NCI-H460 (cell line): ENCODE measurements around the gene KIAA0232. TPM values are rescaled to one million over a fixed set of nuclear protein-coding genes. Genes with fewer than 3 reads are reported as not detected.

ENCODE experiments used
- DNase-seq: peaks from one replicate; pipeline ENCODE4 v3.0.0-alpha.2; 2016; ENCODE audit warnings: low read depth; ENCODE audit errors: extremely low read depth
- total RNA-seq: library from RNA; depleted of rRNA; stranded (reverse); fragments of >200 nt; shearing (Covaris generic); gene quantifications from 2 replicates; pipeline ENCODE4 v1.2.3, GENCODE V29; 2014; rRNA removed

Gene KIAA0232
- total RNA-seq, 1 experiment from 2014 or later = 12.0 TPM

- no peak for DNase-seq
Observed at GRCh38 chr4:6932475-6932874, 149.9 kb downstream of the KIAA0232 start.

GRCh38 chr4:6932918-6933317, 150.4 kb downstream of the KIAA0232 start:
- no peak for DNase-seq

Other genes starting within 250 kb of the KIAA0232 start
- gene MAN2B2, start 207.5 kb upstream of the KIAA0232 start, total RNA-seq = 5.9 and 6.2 TPM in 2 replicates
- gene MRFAP1, start 142.0 kb upstream of the KIAA0232 start, total RNA-seq = 64.5 and 96.1 TPM in 2 replicates
- 169 and 210 TPM in 2 replicates for gene S100P, start 88.8 kb upstream of the KIAA0232 start, total RNA-seq
- gene MRFAP1L1, start 72.9 kb upstream of the KIAA0232 start, total RNA-seq = 37.4 and 40.6 TPM in 2 replicates
- 17.6 and 18.4 TPM in 2 replicates for gene BLOC1S4, start 66.6 kb upstream of the KIAA0232 start, total RNA-seq
- 22.3 and 24.7 TPM in 2 replicates for gene TBC1D14, start 127.1 kb downstream of the KIAA0232 start, total RNA-seq